ENCODE measurements around the gene TP53AIP1.
A peak's percentile ranks its signal among the peaks of the same experiment; 100 is the strongest.

TP53AIP1 gene, protein sequence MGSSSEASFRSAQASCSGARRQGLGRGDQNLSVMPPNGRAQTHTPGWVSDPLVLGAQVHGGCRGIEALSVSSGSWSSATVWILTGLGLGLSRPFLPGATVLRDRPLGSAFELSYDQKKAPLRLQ

GRCh38 chr11:128942817-128943427 lies at the start of gene TP53AIP1:
TP53AIP1 (minus strand) TSS chr11:128942871; CDS start chr11:128937818, 5,053 bp downstream.
- TF ChIP-seq JUND (IDR thresholded peaks at IDR 0.05; ENCODE audit: low read depth): no peak
- in situ Hi-C loops (cut with HindIII; ENCODE audit: low pct_unique_long_range_greater_than_20kb, low sequenced_read_pairs): no loop called here
- no peak for DNase-seq (ENCODE audit: low read depth in 1 of 2, low spot score in 1 of 2)

- TF ChIP-seq JUND (IDR thresholded peaks at IDR 0.05; ENCODE audit: low read depth): peak; percentile 71
- no peak for DNase-seq (ENCODE audit: low read depth in 1 of 2, low spot score in 1 of 2)
- in situ Hi-C loops (cut with HindIII; ENCODE audit: low pct_unique_long_range_greater_than_20kb, low sequenced_read_pairs): no loop called here
Measured at GRCh38 chr11:128988242-128988970, 45.7 kb upstream of the TP53AIP1 start.

DNA sequence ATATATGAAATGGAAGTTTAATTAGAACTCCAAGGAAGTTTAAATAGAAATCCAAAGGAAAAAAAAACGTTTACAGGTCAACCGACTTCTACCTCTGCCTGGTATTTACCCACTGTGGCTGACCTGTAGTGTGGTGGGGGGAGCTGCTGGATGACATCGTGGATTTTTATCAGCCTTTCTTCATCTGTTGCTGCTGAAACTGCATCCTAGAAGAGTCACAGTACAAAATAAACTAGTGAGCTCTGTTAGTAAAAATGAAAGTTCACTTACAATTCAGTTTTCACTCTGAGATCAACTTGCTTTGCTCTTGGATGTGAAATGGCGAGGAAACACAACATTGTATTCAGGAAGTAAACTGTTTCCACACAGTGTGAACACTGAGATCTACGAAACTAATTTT lies 43.2 kb upstream of the TP53AIP1 start:
- in situ Hi-C loops (cut with HindIII; ENCODE audit: low pct_unique_long_range_greater_than_20kb, low sequenced_read_pairs): no loop called here
- no peak for TF ChIP-seq JUND (IDR thresholded peaks at IDR 0.05; ENCODE audit: low read depth)
- no peak for DNase-seq (ENCODE audit: low read depth in 1 of 2, low spot score in 1 of 2)

DNA sequence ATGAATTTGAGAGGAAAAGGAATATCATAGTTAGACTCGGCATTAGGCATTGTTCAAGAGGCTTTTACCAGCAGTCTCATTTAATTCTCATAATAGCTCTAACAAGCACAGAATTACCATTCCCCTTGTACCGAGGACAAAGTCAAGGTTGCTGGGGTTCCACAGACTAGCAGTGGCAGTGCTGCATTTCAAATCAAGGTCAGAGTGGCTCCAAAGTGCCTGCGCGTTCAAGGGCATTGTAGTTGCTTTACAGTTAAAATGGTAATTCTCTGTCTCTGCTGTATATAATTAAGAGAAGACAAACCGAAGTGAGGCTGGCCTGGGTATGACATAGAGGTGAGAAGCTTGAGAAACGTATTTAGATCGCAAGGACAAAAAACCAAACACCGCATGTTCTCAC lies 40.4 kb upstream of the TP53AIP1 start:
- in situ Hi-C loops (cut with HindIII; ENCODE audit: low pct_unique_long_range_greater_than_20kb, low sequenced_read_pairs): no loop called here
- TF ChIP-seq JUND (IDR thresholded peaks at IDR 0.05; ENCODE audit: low read depth): no peak
- DNase-seq (ENCODE audit: low read depth in 1 of 2, low spot score in 1 of 2): no peak

DNA sequence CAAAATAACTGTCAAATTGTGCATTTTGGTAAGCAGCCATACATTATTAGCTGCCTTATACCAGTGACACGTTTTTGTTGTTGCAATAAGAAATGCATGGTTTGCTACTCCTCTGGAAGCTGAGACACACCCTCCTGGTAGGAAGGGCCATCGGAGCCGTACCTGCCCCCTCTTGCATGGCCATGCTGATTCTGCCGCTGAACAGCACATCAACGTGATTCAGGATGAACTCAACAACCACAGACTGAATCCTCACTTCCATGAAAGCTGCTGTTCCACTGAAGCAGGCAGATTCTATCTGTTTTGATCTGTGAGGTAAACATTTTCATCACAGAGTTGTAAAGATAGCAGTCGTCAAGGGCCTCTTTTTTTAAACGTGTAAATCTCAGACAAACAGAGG lies 38.6 kb upstream of the TP53AIP1 start:
- no peak for TF ChIP-seq JUND (IDR thresholded peaks at IDR 0.05; ENCODE audit: low read depth)
- in situ Hi-C loops (cut with HindIII; ENCODE audit: low pct_unique_long_range_greater_than_20kb, low sequenced_read_pairs): no loop called here
- no peak for DNase-seq (ENCODE audit: low read depth in 1 of 2, low spot score in 1 of 2)

DNA sequence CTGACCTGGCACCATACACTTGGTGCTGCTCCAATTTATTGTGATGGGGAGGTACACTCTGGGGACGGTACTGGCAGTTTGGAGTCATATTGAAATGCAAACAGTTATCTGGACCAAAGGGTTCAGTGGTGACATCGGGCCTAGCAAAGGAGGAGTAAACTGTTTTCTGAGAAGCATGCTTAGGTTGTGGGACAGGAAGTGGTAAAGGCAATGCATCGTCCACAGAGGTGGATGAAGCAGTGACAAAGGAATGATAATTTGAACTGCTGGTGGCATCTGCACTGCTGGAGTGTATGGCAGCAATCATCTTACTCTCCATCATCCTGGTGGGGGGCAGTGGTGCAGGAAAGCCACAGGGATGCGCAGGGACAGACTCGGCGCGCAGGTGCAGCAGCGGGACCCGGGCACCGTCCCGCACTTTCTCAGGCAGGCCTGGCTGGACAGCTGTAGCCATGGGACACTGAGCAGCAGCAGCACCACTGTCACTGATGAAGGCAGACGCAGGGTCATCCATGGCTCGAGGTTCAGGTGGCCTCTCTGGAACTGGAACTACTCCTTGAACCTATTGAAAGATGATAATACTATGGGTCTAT lies 28.0 kb upstream of the TP53AIP1 start:
- TF ChIP-seq JUND (IDR thresholded peaks at IDR 0.05; ENCODE audit: low read depth): no peak
- in situ Hi-C loops (cut with HindIII; ENCODE audit: low pct_unique_long_range_greater_than_20kb, low sequenced_read_pairs): no loop called here
- no peak for DNase-seq (ENCODE audit: low read depth in 1 of 2, low spot score in 1 of 2)

DNA sequence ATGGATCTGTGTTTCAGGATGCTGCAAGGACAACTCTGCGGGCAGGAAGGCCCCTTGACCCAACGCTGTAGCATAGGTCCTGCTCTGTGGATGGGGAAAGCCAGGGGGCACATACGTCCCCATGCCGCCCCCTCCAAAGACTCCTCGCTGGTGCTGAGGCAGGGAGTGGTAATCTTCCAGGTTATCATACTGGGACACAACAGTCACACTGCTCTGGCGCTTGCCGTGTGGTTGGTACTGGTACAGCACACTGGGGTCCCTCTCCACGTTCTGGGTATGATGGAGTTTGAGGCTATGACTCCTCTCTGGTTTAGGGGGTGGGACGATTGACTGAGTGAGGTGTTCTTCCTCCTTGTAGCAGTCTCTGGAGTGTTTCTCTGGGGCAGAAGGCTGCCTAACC lies 26.2 kb upstream of the TP53AIP1 start:
- in situ Hi-C loops (cut with HindIII; ENCODE audit: low pct_unique_long_range_greater_than_20kb, low sequenced_read_pairs): loop anchor here (5.0 kb wide), 1 partner anchor 77 kb away; the partner anchor contains the start of gene KCNJ5
- TF ChIP-seq JUND (IDR thresholded peaks at IDR 0.05; ENCODE audit: low read depth): no peak
- DNase-seq (ENCODE audit: low read depth in 1 of 2, low spot score in 1 of 2): no peak

- TF ChIP-seq JUND (IDR thresholded peaks at IDR 0.05; ENCODE audit: low read depth): no peak
Measured at GRCh38 chr11:128967578-128967977, 24.9 kb upstream of the TP53AIP1 start.

GRCh38 chr11:128965485-128965884 lies 22.8 kb upstream of the TP53AIP1 start:
- no peak for DNase-seq (ENCODE audit: low read depth in 1 of 2, low spot score in 1 of 2)
- in situ Hi-C loops (cut with HindIII; ENCODE audit: low pct_unique_long_range_greater_than_20kb, low sequenced_read_pairs): loop anchor here (5.0 kb wide), 1 partner anchor 73 kb away; the partner anchor contains the start of gene KCNJ5
- no peak for TF ChIP-seq JUND (IDR thresholded peaks at IDR 0.05; ENCODE audit: low read depth)

More at GRCh38 chr11:128967578-128967977, 24.9 kb upstream of the TP53AIP1 start:
- no peak for DNase-seq (ENCODE audit: low read depth in 1 of 2, low spot score in 1 of 2)
- in situ Hi-C loops (cut with HindIII; ENCODE audit: low pct_unique_long_range_greater_than_20kb, low sequenced_read_pairs): loop anchor here (5.0 kb wide), 1 partner anchor 75 kb away; the partner anchor contains the start of gene KCNJ5

DNA sequence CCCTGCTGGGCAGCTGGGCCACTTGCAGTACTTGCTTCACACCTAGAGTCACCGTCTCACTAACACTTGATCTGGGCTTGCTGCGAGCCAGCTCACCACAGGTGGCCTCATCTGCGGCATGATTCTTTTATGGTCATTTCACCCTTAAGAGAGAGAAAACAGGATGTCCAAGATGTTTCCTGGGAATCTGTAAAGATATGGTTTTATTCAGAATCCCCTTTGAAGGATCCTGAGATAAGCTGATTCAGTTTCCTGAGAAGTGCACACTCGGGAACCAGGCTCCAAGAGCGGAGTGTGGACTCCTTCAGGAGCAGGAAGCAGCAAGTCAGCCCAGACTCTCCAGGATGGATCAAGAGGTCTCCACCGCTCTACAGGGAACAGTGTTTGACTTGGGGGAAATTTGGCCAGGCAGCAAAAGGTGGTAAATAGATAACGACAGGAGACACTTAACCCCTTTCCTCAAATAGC lies 21.8 kb upstream of the TP53AIP1 start:
- no peak for DNase-seq (ENCODE audit: low read depth in 1 of 2, low spot score in 1 of 2)
- no peak for TF ChIP-seq JUND (IDR thresholded peaks at IDR 0.05; ENCODE audit: low read depth)
- in situ Hi-C loops (cut with HindIII; ENCODE audit: low pct_unique_long_range_greater_than_20kb, low sequenced_read_pairs): no loop called here

GRCh38 chr11:128963744-128964325 lies 21.2 kb upstream of the TP53AIP1 start:
- in situ Hi-C loops (cut with HindIII; ENCODE audit: low pct_unique_long_range_greater_than_20kb, low sequenced_read_pairs): no loop called here
- DNase-seq (ENCODE audit: low read depth in 1 of 2, low spot score in 1 of 2): no peak

DNA sequence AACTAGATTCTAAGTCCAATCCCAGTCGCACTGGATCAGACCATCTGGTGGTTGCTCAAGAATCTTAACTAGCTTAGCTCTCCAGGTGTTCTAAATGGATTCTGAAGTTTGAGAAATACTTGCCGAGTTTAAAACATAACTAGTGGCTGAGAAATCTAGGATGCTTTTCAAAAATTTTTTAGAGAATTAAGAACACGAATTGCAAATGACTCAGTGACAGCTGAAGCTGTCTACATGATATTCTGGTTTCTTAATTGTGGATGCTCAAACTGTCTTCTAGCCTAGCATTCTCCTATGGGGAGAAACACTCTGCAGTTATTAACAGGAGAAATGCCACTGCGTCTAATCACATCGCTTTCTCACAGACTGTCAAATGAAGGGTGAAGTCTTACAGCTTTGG lies 20.2 kb upstream of the TP53AIP1 start:
- no peak for TF ChIP-seq JUND (IDR thresholded peaks at IDR 0.05; ENCODE audit: low read depth)
- no peak for DNase-seq (ENCODE audit: low read depth in 1 of 2, low spot score in 1 of 2)
- in situ Hi-C loops (cut with HindIII; ENCODE audit: low pct_unique_long_range_greater_than_20kb, low sequenced_read_pairs): no loop called here

More at GRCh38 chr11:128963744-128964325, 21.2 kb upstream of the TP53AIP1 start:
- no peak for TF ChIP-seq JUND (IDR thresholded peaks at IDR 0.05; ENCODE audit: low read depth)
